Measurements from ENCODE around the gene S100PBP. TPM values are rescaled to one million over a fixed set of nuclear protein-coding genes. Genes with fewer than 3 reads are reported as not detected.
A peak's percentile ranks its signal among the peaks of the same experiment; 100 is the strongest.

Gene S100PBP
- total and polyA plus RNA-seq, 2 of the 4 experiments (the other 2 are of a cell fraction), result 13.9 to 20.3 TPM

- BruUV-seq (replicated peaks), result TSS peak; percentile 98
- H3K9me3 ChIP-seq (ENCODE audit: control insufficient read depth, insufficient read depth, low read length), result no peaks in the 10 kb centered on the region
- H2AK5ac ChIP-seq (ENCODE audit: low read depth, low read length), result no peak overlapping the region
- H2BK20ac ChIP-seq (ENCODE audit: low read depth, low read length), result no peak overlapping the region
- DNase-seq, result peak; percentile 76
- no peak overlapping the region for H3K9ac ChIP-seq (ENCODE audit: low read depth, low read length)
- no peak overlapping the region for H3K14ac ChIP-seq (replicated peaks; ENCODE audit: low read depth, low read length)
- H2BK120ac ChIP-seq (ENCODE audit: low read depth, low read length), result no peak overlapping the region
- no peak overlapping the region for H2BK5ac ChIP-seq (ENCODE audit: low read depth, low read length, poor library complexity, severe bottlenecking)
- H4K91ac ChIP-seq (ENCODE audit: insufficient read depth, low read depth, low read length), result no peak overlapping the region
- POLR2A ChIA-PET (ENCODE audit: unreplicated experiment), result no interaction called here
- no peak overlapping the region for H4K5ac ChIP-seq (ENCODE audit: low read depth, low read length)
- 83% methylated on average over 7 of the region's 13 CpGs; no CpG with 5 or more reads in 1 of the 2 experiments for WGBS, 2 experiments (ENCODE audit: extremely low coverage in 2 of 2, insufficient read length in 1 of 2)
- peaks cover 18% of the 10 kb centered on the region for H4K20me1 ChIP-seq (ENCODE audit: insufficient read depth, low read length)
- H3K4me2 ChIP-seq (ENCODE audit: low read depth, low read length), result no peak overlapping the region
- H3K79me1 ChIP-seq (ENCODE audit: low read depth in 1 of 2, low read length in 2 of 2), result peaks cover 4 to 14% of the 10 kb centered on the region in 2 experiments; a peak in 2 of 4 replicates
- intact Hi-C loops (cut with micrococcal nuclease) (no loop called here), dilution Hi-C loops (cut with HindIII; ENCODE audit: low sequenced_read_pairs, unreplicated experiment) (no loop called here), in situ Hi-C loops (cut with MboI; ENCODE audit: low sequenced_read_pairs) (no loop called here)
- no peak overlapping the region for H2AK9ac ChIP-seq (replicated peaks; ENCODE audit: low read depth, low read length, poor library complexity)
- H3K18ac ChIP-seq (ENCODE audit: low read depth, low read length), result no peak overlapping the region
- H3K23ac ChIP-seq (ENCODE audit: low read depth, low read length), result 0 out of 2 replicates have a peak overlapping the region, but pooled peaks have one; percentile 5
- no peaks in the 10 kb centered on the region; the same call in 1 of the 2 replicates for H3K9me1 ChIP-seq (ENCODE audit: insufficient read depth, low read length)
- CTCF ChIA-PET, result interaction anchor here (1.3 to 5.7 kb wide), 3 partner anchors 47 to 256 kb away, joined by 3 to 52 read pairs (median 3); no protein-coding TSS in a partner anchor
- peak; percentile 13; the same call in 1 of the 2 replicates for ATAC-seq (ENCODE audit: low read depth)
- TF ChIP-seq FOS (IDR thresholded peaks at IDR 0.05; ENCODE audit: low read depth, low read length) (0 out of 2 replicates have a peak, but pooled peaks have one; percentile 14), POLR2A (IDR thresholded peaks at IDR 0.05; ENCODE audit: low read depth, low read length) (no peak), ELK1 (IDR thresholded peaks at IDR 0.05; ENCODE audit: borderline replicate concordance, low read depth, low read length) (no peak)
- H4K8ac ChIP-seq (ENCODE audit: low read depth in 2 of 2, low read length in 2 of 2), result no peak overlapping the region
- H3K4me3 ChIP-seq (ENCODE audit: insufficient read depth, low read depth, low read length), result no peak overlapping the region
- no peak overlapping the region for H3K4ac ChIP-seq (ENCODE audit: low read depth, low read length)
- H3K36me3 ChIP-seq (ENCODE audit: control insufficient read depth, insufficient read depth, low read length), result peaks cover 60% of the 10 kb centered on the region
- H3K4me1 ChIP-seq (ENCODE audit: control insufficient read depth, insufficient read depth, low read length), result peaks cover 4% of the 10 kb centered on the region
- no peak overlapping the region for H2BK15ac ChIP-seq (ENCODE audit: low read depth, low read length)
- no peak overlapping the region for H2AFZ ChIP-seq (replicated peaks; ENCODE audit: low read length, poor library complexity)
- no peak overlapping the region for H3K56ac ChIP-seq (ENCODE audit: extremely low read depth, insufficient read depth, low read length)
- no peak overlapping the region; the same call in 1 of the 2 replicates for H3K27ac ChIP-seq (ENCODE audit: insufficient read depth, low read length)
- H3K27me3 ChIP-seq (ENCODE audit: control insufficient read depth, insufficient read depth, low read length), result no peaks in the 10 kb centered on the region
Observed at GRCh38 chr1:32775640-32776337, 41.7 kb upstream of the S100PBP start.
